Non-pigmented ciliary epithelial cell (primary cell): Measurements from ENCODE around the gene TSHZ2.
A peak's percentile ranks its signal among the peaks of the same experiment; 100 is the strongest.

Experiments used
- DNase-seq: peaks from one replicate; pipeline ENCODE4 v3.0.0-alpha.2; 2010; ENCODE audit warnings: low read depth

The TSHZ2 gene, protein sequence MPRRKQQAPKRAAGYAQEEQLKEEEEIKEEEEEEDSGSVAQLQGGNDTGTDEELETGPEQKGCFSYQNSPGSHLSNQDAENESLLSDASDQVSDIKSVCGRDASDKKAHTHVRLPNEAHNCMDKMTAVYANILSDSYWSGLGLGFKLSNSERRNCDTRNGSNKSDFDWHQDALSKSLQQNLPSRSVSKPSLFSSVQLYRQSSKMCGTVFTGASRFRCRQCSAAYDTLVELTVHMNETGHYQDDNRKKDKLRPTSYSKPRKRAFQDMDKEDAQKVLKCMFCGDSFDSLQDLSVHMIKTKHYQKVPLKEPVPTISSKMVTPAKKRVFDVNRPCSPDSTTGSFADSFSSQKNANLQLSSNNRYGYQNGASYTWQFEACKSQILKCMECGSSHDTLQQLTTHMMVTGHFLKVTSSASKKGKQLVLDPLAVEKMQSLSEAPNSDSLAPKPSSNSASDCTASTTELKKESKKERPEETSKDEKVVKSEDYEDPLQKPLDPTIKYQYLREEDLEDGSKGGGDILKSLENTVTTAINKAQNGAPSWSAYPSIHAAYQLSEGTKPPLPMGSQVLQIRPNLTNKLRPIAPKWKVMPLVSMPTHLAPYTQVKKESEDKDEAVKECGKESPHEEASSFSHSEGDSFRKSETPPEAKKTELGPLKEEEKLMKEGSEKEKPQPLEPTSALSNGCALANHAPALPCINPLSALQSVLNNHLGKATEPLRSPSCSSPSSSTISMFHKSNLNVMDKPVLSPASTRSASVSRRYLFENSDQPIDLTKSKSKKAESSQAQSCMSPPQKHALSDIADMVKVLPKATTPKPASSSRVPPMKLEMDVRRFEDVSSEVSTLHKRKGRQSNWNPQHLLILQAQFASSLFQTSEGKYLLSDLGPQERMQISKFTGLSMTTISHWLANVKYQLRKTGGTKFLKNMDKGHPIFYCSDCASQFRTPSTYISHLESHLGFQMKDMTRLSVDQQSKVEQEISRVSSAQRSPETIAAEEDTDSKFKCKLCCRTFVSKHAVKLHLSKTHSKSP (N-terminal part only)

DNA sequence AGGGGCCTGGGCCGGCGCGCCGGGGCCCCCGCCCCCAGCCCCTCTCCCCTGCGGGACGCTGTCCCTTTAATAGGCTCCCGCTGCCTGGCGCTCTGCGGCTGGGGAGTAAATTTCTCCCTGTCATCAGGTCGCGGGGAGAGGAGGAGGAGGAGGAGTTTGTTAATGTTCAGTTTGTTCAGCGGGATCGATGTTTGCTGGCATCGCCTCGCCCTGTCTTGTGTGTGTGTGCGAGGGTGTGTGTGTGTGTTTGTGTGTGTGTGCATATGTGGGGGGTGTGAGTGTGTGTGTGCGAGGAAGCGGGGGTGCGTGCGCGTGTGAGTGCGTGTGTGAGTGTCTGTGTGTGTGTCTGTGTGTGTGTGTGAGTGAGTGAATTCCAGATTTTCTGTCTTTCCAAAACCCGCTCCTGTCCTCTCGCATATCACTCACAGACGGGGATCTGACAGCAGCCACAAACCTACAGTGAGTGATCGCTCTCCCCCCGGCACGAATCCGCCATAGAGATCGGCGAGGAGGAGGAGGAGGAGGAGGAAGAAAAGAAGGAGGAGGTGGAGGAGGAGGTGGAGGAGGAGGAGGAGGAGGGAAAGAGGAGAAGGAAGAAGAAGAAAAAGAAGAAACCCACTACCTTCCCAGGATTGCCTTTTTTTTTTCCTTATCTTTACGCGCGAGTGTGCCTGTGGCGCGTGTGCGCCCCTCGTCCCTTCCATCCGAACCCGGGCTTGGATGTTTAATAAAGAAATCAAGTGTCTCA is at the start of gene TSHZ2:
TSS of gene TSHZ2 (plus strand) at position 169 of the 748 bp plus-strand sequence. CDS start 936 bp downstream, outside the sequence.
- DNase-seq, result no peak

DNA sequence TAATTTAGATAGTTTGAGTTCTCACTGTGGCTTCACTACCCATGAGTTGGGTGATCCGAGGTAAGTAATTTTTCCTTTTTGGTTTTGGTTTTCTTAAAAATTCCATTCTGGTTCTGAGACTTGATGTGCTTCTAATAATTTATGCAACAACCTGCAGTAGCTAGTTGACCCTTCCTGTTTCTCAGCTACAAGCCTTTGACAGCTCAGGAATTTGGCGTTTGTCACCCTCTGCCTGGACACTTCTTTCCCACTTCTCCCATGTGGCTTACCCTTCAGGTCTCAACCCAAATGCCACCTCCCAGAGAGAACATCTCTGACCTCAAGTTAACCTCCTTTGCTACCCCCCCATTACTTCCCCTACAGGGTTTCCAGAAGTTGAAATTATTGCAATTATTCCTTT is 49.7 kb upstream of the TSHZ2 start:
- DNase-seq, result no peak

DNA sequence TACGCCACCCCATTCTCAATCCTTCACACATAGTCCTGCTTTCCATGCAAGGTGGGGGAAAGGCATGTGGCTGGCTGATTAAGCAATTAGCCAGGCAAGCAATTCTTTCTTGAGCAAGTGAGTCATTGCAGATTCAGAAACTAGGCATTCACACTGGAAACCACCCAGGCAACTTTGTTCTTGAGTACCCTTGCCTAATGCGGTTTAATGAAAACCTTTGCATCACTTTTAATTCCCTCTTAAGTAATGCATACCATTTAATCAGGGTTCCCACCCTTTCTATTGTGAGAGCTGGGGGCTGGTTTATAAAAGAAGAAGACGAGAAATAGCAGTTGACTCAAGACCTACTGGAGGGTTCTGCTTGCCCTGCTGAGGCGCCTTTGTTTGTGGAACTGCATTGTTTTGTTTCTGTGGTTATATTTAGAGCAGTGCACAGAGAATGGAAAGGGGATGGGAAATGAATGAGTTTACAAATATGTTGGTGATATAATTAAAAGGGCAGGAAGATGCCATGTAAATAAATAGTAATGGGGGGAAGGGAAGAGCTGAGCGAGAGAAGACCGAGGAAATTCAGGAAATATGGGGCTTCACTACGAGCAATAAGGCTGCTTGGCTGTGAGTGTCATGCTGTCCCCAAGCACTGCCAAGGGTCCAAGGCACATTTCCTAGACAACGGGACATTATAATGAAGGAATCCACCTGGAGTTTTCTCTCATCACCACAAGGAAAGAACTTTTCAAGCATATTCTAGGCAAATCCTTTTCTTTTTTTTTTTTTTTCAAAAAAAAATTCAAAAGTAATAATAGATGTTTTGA is 48.8 kb upstream of the TSHZ2 start:
- peak; percentile 71 for DNase-seq

DNA sequence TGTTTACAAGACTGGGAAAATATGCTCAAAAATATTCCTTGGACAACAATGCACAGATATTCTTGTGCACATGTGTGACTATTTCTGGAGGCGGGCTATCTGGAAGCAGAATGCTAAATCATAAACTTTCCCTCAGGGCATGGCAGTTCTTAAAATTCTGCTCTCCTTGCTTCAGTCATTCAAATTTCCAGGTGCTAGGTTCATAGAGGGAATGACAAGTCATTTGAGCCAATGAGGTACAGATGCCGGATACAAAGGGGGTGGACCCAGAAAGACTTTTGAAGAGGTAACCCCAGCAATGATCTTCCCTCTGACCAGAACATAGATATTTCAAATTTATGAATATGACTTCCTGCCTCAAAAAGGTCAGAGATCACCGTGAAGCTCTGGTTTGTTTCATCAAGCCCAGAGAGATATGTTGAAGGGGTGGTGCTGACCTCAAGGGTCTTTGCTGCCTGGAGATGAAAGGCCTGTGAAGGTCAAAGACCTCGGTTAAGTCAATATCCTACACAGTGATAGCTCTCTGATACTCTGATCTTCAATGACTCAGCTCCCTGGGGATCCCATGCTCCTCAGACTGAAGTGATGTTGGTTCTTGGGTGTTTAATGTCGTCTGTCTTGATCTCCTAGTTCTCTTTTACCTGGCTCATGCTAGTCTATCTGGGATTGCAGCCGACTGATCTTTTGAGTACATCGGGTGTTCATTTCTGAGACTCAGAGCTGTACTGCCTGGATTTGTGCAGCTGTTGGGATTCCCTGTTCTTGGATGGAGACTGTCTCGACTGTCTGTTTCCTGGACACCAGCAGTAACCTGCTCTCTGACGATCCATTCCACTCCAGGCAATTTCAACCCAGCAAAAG is 47.5 kb upstream of the TSHZ2 start:
- no peak for DNase-seq

DNA sequence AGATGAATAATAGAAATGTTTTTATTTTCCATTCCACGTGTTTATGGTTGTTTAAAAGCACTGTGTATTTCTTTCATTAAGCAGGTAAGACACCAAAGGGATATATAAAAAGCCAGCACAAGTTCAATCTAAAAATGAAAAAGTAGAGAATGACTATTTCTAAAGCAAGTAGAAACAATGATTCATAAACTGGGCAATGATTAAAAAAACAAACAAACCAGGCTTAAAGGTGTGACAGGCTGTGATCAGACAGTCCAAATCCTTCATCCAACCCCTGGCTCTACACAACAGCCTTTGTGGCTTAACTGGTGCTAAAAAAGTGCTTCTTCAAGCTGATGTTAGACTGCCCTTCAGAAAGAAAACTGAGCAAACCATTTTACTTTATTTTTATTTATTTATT is 45.7 kb upstream of the TSHZ2 start:
- no peak for DNase-seq

DNA sequence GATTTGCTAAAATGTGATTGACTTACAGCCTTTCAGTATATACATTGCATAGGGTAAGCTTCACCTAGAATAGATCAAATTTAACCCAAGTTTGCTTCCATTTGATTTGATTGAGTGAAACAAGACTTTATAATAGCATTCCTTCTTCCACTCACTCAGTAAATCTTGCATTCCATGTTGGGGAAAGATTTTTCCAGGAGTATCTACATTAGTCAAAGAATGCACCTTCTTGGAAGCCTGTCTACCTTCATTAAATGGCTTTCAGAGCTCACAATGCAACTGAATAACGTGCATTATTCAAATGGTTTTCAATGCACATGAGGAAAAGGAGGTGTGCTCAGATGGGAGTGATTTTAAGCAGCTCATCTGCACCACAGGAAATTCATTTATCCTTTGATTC is 38.3 kb upstream of the TSHZ2 start:
- no peak for DNase-seq

DNA sequence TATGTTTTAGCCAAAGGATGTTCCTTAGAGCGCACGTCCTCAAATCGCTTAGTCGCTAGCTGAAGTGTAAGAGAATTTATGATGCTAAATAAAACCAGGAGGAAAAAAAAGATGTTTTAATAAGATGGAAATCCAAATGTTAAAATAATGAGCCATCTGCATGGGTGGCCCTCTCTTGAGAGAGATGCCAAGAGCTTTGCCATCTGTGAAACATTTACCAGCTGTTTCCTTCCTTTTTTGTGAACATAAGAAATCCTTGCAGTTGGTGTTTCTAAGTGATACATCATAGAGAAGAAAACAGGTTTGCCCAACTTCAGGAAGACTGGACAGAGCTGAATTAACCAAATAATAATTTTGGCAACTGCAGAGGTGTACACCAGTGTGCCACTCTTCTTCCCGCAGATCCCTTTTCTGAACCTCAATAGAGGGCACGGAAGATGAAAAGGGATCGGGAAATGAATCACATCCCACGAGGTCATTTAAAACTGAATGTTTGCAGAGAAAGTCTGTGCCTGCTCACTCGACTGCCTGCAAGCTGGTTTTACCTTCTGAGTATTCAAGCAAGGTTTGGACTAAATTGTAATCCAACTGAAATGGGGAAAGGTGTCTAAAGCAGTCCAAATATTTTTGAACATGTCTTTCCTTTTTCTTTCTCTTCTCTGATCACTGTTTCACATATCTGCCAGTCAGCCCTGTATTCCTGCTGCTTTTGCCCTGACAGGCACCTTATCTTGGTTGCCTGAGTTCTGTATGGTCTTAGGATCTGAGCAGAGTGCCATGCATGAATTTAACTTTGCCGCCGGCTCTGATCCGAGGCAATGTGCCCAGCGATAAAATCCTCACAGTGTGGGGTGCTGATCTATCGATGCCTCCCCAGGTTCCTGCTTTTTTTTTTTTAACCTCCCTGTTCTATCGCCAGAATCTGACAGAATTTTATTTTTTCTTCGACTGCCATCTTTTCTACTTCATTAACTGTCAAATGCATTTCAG is 35.5 kb upstream of the TSHZ2 start:
- DNase-seq, result no peak

DNA sequence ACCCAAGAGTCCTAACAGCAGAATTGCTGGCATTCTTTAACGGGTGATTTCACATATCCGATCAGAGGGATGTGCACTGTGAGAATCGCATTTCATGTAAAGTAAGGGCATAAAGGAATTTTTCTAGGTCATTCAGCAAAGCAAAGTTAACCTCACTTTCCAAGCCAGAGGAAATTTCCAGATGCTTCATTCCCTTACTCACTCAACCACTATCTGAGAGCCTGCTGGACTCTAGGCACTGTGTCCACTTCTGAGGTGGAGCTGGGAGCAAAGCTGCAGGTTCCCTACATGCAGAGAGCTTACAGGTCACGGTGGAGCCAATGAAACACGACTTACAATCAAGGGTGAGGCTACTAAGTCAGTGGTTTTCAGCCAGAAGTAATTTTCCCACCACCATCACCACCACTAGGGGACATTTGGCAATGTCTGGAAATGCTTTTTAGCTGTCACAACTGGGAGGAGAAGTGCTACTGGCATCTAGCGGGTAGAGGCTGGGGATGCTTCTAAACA is 34.5 kb upstream of the TSHZ2 start:
- DNase-seq, result peak; percentile 8

DNA sequence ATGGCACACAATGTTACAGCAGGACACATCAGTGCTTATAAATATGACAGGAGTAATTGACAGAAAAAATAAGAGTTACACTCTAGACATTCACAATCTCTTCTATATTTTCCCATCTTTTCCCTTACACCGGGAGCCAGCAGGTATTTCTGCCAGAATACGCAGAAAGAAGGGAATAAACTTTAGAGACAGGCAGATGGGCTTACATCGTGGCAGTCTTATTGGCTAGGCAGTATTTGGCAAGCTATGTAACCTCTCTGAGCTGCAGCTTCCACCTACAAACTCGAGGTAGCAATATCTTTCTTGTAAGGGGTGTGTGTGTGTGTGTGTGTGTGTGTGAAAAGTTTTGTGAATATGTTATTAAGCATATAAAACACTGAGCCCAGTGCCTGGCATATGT is 33.0 kb upstream of the TSHZ2 start:
- DNase-seq, result no peak

DNA sequence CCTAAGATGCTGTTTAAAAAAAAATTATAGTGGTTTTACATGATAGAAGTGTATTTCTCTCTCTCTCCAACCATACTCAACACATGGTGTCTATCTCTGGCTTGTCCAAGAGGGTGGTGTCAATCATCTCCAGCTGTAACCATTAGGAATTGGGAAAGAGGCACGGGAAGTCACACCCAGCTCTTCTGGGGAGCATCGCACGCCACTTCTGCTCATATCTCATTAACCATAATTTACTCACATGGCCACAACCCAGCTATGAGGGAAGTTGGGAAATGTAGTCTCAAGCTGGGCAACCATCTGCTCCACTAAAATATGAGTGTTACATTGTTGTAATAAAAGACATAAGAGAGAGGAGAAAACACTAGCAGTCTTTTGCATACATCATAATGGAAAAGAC is 30.4 kb upstream of the TSHZ2 start:
- DNase-seq, result no peak

DNA sequence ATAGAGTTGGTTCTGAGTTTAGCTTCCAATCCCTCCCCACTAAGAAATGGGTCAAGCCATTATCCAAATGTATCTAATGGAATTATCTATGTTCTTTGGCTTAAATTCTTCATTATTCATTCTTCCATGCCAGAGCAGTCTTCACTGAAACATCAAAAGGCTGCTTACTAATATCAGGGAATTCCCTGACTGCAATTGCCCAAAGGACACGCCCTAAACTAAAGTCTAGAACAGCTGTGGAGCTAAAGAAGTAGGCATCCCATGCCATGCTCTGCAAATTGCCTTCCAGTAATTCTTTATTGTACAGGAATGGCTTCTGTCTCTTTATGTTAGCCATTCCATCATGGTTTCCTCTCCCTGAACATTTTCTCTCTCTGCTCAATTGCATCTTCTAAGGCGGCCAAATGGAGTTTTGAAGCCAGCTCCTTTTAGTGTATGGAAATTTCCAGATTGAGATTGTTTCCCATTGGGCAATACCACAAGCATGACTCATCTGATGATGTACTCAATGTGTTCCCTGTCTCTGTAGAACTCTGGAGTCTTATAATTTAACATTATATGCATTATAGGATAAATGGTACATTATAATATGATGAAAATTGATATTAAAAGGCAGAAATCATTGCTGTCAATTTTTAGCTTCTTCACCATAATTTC is 28.8 kb upstream of the TSHZ2 start:
- peak; percentile 8 for DNase-seq

DNA sequence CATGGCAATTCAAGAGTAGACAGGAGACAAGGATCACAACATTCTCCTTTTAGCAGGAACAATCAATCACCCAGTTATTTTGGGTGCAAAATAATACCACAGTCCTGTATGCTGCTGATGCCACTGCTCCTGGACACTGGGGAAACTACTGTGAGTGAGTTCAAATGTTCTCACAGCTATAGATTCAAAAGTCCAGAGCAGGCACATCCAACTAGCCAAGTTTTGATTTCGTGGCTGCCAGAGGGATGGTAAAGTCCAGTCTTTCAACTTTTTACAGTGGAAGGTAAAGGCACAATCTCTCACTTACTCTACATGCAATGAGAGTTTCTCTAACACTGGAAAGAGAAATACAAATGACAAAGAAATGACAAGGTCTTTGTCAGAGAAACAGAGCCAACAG is 26.9 kb upstream of the TSHZ2 start:
- DNase-seq, result no peak

DNA sequence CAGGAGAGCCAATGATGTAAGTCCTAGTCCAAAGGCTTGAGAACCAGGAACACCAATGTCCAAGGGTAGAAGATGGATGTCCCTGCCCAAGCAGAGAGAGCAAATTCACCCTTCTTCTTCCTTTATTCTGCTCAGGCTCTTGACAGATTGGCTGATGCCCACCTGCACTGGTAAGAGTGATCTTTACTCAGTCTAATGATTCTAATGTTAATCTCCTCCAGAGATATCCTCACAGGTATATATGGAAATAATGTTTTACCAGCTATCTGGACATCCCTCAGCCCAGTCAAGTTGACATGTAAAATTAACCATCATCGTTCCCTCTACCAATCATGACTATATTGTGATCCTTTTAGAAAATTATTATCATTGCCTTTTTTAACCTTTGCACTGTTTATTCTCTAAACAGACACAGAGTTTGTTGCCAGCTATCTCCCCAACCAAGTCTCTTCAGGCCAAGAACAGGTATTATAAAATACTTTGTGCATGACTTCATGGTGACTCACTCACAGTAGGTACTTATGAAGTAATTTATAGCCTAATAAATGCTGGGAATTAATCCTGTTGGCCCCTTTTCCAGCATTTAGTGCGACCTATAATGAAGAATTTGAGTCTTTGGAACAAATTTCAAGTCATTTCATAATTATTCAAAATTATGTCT is 26.2 kb upstream of the TSHZ2 start:
- DNase-seq, result no peak

DNA sequence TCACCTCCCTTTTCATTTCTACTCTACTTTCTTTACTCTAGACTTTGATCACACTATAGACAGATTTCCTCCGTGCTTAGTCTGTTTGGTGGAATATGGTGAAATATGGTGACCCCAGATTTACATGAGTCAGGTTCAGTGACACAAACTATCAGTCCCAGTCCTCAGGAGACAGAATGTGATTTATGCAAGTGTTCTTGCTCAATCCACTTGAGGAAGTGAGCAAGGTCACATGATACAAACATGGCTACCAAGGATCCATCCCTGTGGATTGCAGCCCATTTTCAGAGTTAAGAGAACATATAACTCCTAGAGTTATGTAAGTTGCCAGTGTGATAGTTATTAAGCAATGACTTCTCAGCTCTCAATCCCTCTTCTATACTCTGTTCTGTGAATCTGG is 23.7 kb upstream of the TSHZ2 start:
- no peak for DNase-seq

DNA sequence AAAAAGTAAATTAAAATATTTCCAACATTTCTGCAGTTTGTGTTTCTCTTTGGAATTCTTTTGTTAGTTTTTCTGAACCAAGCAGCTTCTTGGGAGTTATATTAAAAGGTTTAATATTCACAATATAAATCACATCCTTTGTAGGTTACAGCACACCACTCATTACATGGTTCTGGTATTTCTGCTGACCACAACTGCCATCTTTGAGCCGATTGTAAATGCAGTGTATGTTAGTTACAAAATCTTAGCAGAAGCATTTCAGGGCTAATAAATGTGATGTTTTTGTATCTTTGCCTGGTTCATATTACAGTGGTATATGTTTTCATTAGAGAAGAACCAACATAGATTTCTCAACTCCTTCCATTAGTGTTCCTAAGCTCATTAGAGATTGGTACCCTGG is 19.1 kb upstream of the TSHZ2 start:
- DNase-seq, result no peak

DNA sequence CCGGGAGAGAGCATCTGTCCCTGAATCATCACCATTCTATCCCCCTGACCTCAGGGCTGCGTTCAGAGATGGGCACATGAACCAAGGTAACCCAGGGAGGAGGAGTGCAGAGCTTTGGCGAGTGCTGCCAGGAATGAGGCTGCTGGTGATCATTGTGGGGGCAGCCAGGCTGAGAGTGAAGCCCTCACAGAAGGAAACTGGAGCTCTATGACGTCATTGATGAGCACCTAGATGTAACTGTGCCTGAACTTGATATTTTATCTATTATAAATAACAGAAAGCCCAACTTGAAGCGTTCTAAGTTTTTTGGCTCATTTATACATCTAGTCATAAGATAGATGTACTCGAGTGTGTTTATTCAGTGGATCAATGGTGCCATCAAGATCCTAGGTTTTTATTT is 17.3 kb upstream of the TSHZ2 start:
- no peak for DNase-seq

DNA sequence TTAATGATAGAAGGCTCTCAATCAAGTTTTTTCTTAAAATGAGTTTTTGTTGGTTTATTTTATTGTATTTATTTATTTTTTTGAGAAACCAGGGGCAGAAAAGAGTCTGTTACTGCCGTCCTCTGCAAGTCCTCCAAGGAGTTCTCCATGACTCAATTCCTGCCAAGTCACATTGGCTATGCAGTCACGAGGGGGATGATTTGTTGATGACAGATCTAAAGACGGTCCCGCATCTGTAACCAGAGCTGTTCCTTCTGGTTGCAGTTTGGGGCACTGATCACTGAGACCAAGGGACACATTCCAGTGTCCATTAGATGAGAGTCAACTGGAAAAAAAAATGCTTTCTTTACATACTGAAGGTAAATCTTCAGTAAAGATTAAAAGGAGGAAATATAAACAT is 13.9 kb upstream of the TSHZ2 start:
- DNase-seq, result no peak

DNA sequence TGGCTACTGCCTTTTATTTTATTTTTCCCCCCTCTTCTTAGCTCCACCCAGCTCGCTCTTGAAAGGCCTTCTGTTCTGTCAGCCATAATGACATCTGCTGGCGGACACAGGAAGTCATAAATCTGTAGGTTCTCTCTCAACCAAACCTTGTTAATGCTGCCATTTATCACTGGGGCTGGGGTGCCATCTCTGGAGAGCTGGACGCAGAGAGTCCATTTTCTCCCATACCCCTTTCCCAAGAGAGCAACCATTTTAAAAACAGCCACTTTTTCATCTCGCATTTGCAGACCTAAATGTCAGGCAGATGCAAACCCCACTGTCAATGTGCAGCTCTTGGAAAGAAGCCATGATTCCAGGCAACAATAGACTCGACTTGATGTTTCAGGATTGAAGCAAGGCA is 13.0 kb upstream of the TSHZ2 start:
- DNase-seq, result no peak
